Brain microvascular endothelial cell (primary cell): ENCODE results near the gene ZZZ3.

Experiments
- DNase-seq: peaks from one replicate; pipeline ENCODE4 v3.0.0-alpha.2; 2020
- H3K27ac ChIP-seq: fragments of 250-450 bp; sonication (Bioruptor Pico); 2 replicates; pipeline ENCODE4 v1.5.1; 2020; ENCODE audit warnings: mild to moderate bottlenecking, moderate library complexity
- H3K27me3 ChIP-seq: fragments of 250-450 bp; sonication (Bioruptor Pico); replicated peaks from 2 replicates; pipeline ENCODE4 v1.5.1; 2020; ENCODE audit warnings: mild to moderate bottlenecking
- H3K36me3 ChIP-seq: fragments of 250-450 bp; sonication (Bioruptor Pico); replicated peaks from 2 replicates; pipeline ENCODE4 v1.5.1; 2020; ENCODE audit warnings: mild to moderate bottlenecking
- H3K4me3 ChIP-seq: 2 replicates; pipeline ENCODE4 v1.5.1; 2011; ENCODE audit warnings: low read depth, mild to moderate bottlenecking, control low read depth, low read length, moderate library complexity
- CTCF ChIP-seq: IDR thresholded peaks from 2 replicates; pipeline ENCODE4 v1.5.1; 2011; ENCODE audit warnings: low read depth, mild to moderate bottlenecking, moderate library complexity, low read length, control low read depth, inconsistent platforms; ENCODE audit errors: missing control alignments
- in situ Hi-C: cut with HindIII; loops from 2 replicates; pipeline ENCODE4 v1.10.0; 2017; ENCODE audit warnings: low sequenced_read_pairs, low pct_ligation_motif_present

ZZZ3 gene

GRCh38 chr1:77668924-77669449 lies 13.5 kb downstream of the ZZZ3 start:
- Histone ChIP-seq H3K27ac (no peak overlapping the region), H3K27me3 (no peaks in the 10 kb centered on the region), H3K4me3 (no peak overlapping the region), H3K36me3 (no peaks in the 10 kb centered on the region)
- no peak for DNase-seq
- TF ChIP-seq CTCF, result no peak
- in situ Hi-C loops, result no loop called here

GRCh38 chr1:77664939-77665516 lies 17.4 kb downstream of the ZZZ3 start:
- H3K27me3 ChIP-seq, result no peaks in the 10 kb centered on the region
- no peak for DNase-seq
- no peak overlapping the region for H3K4me3 ChIP-seq
- H3K36me3 ChIP-seq, result no peaks in the 10 kb centered on the region
- TF ChIP-seq CTCF, result no peak
- in situ Hi-C loops, result no loop called here
- H3K27ac ChIP-seq, result no peak overlapping the region

GRCh38 chr1:77661696-77662095 lies 20.8 kb downstream of the ZZZ3 start:
- H3K27ac ChIP-seq, result no peak overlapping the region
- no peaks in the 10 kb centered on the region for H3K36me3 ChIP-seq
- no peak for TF ChIP-seq CTCF
- in situ Hi-C loops, result no loop called here
- no peaks in the 10 kb centered on the region for H3K27me3 ChIP-seq
- DNase-seq, result no peak
- H3K4me3 ChIP-seq, result no peak overlapping the region

- H3K27me3 ChIP-seq, result no peaks in the 10 kb centered on the region
- in situ Hi-C loops, result no loop called here
- no peak for TF ChIP-seq CTCF
- no peak for DNase-seq
- H3K4me3 ChIP-seq, result no peak overlapping the region
- H3K36me3 ChIP-seq, result no peaks in the 10 kb centered on the region
- no peak overlapping the region for H3K27ac ChIP-seq
Measured at GRCh38 chr1:77659879-77660593, 22.4 kb downstream of the ZZZ3 start.

- no peak for TF ChIP-seq CTCF
- Histone ChIP-seq H3K27ac (no peak overlapping the region), H3K36me3 (peaks cover 3% of the 10 kb centered on the region), H3K27me3 (no peaks in the 10 kb centered on the region), H3K4me3 (no peak overlapping the region)
- DNase-seq, result no peak
- in situ Hi-C loops, result no loop called here
Measured at GRCh38 chr1:77658271-77658670, 24.2 kb downstream of the ZZZ3 start.

- H3K36me3 ChIP-seq, result peaks cover 3% of the 10 kb centered on the region
- H3K27ac ChIP-seq, result no peak overlapping the region
- in situ Hi-C loops, result no loop called here
- no peak overlapping the region for H3K4me3 ChIP-seq
- no peaks in the 10 kb centered on the region for H3K27me3 ChIP-seq
- no peak for TF ChIP-seq CTCF
- DNase-seq, result no peak
Measured at GRCh38 chr1:77655431-77655974, 27.0 kb downstream of the ZZZ3 start.
